SU-DHL-6 (cell line): ENCODE measurements around the gene STARD3NL.

ENCODE experiments used
- EZH2phosphoT487 ChIP-seq: fragments of 200-600 bp; sonication (generic), shearing (Covaris generic); conservative IDR thresholded peaks from 2 replicates; pipeline ENCODE4 v1.6.1; 2018; ENCODE audit warnings: mild to moderate bottlenecking, antibody characterized with exemption, low read length, moderate library complexity, mixed read lengths
- TF ChIP-seq, protein P1 (sequence below): fragments of 200-600 bp; sonication (generic); IDR thresholded peaks from one replicate; pipeline ENCODE4 v1.5.1; 2017; ENCODE audit warnings: antibody characterized with exemption, mild to moderate bottlenecking, low read length, moderate library complexity; ENCODE audit not compliant: insufficient read depth, poor library complexity, severe bottlenecking

DNA sequence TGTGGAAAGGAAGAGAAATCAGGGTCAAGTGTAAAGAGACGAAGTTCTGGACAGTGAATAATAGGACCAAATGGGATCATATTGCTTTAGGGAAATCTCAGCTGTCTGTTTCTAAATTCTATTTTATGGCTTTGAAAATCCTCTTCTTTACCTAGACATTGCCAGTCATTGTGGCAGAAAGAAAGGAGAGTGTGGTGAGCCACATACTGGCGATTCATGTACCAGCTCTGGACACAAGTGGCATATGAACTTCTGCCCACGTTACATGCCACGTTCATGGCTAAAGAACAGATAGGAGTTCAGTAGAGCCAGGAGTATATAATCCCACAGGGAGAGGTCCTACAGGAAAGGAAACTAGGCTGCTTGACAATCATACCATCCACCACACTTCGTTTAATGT is 28.0 kb downstream of the STARD3NL start:
- TF ChIP-seq, protein P1, sequence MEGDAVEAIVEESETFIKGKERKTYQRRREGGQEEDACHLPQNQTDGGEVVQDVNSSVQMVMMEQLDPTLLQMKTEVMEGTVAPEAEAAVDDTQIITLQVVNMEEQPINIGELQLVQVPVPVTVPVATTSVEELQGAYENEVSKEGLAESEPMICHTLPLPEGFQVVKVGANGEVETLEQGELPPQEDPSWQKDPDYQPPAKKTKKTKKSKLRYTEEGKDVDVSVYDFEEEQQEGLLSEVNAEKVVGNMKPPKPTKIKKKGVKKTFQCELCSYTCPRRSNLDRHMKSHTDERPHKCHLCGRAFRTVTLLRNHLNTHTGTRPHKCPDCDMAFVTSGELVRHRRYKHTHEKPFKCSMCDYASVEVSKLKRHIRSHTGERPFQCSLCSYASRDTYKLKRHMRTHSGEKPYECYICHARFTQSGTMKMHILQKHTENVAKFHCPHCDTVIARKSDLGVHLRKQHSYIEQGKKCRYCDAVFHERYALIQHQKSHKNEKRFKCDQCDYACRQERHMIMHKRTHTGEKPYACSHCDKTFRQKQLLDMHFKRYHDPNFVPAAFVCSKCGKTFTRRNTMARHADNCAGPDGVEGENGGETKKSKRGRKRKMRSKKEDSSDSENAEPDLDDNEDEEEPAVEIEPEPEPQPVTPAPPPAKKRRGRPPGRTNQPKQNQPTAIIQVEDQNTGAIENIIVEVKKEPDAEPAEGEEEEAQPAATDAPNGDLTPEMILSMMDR, result no peak
- TF ChIP-seq EZH2phosphoT487, result no peak
